NAMALWA (cell line): ENCODE measurements around the gene PDZD2.
"Not testable (repeated sequence)": the region's sequence is repeated elsewhere in the genome, so short reads cannot be mapped to it uniquely, and the experiment has no call there.

ENCODE experiments used
- DNase-seq: peaks from one replicate; pipeline ENCODE4 v3.0.0-alpha.2; 2015; ENCODE audit warnings: low spot score

The PDZD2 gene

DNA sequence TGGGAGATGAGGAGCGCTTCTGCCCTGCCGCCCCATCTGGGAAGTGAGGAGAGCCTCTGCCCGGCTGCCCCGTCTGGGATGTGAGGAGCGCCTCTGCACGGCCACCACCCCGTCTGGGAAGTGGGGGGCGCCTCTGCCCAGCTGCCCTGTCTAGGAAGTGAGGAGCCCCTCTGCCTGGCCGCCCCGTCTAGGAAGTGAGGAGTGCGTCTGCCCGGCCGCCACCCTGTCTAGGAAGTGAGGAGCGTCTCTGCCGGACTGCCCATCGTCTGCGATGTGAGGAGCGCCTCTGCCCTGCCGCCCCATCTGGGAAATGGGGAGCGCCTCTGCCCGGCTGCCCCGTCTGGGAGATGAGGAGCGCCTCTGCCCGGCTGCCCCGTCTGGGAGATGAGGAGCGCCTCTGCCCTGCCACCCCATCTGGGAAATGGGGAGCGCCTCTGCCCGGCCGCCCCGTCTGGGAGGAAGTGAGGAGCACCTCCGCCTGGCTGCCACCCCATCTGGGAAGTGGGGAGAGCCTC, 401.3 kb downstream of the PDZD2 start:
- not testable (repeated sequence) for DNase-seq

DNA sequence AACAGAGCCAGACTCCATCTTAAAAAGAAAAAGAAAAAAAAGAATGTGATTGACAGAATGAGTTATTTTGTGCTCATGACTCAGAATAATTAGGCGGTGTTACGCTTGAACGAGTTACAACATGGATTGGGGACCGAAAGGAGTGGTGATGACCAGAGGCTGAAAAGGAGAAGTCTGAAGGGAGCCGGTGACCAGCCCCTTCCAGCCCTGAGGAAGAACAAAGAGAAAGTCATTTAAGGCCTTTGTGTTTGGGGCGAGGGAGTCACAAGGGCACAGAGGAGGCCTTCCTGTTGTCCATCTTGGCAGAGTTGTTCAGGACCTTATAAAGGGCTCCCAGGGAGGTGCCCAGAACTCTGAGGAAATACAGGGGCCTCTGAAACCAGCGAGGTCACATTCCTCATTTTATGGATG, 403.6 kb downstream of the PDZD2 start:
- no peak for DNase-seq

DNA sequence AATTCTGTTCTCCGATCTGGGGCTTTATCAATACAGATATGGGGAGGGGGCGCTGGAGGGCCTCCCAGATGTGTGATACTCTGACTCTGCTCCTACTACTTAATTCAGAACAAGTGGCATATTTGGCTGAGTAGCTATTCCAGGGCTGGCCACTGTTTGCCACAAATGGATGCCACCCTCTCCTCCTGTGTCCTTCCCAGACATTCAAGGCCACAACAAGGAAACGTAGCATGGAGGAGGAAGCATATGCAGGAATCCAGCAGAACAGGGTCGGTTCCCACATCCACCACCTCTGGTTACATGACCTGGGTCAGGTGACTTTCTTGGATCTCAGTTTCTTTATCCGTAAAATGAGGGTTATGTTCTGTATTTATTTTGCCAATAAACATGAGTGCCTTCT, 404.2 kb downstream of the PDZD2 start:
- DNase-seq, result no peak

DNA sequence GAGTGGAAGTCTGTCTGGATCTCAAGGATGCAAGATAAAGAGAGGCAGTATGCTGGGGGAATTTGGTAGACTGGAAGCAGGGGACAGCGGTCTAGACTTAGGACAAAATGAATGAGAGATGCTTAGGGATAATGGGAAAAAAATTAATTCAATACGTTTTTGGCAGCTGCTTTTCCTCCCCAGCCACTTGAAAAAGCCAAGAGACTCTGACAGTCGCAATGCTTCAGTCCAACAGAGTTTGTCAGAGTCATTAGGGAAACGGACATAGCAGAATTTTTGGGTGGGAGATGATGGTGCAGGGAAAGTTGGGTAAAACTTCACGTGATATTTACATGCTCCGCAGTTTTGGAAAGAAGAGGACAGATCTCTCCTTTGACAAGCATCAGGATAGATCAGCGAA, 405.5 kb downstream of the PDZD2 start:
- DNase-seq, result no peak

DNA sequence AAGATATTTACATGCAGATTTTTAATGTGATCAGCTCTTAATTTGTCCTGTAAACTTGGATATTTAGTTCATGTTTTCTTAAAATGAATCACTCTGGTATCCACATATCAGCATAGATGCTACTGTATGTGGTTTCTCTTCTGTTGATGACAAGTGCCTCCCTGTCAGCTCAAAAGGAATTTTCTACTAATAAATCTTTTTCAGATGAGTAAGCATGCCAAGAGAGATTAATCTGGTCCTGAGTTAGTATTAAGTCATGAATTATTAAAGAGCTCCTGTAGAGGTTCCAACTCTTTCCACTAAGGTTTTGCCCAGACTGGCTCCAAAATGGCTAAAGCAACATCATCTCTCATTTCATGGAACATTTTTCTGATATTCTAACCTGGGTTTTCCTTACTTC, 406.0 kb downstream of the PDZD2 start:
- no peak for DNase-seq

DNA sequence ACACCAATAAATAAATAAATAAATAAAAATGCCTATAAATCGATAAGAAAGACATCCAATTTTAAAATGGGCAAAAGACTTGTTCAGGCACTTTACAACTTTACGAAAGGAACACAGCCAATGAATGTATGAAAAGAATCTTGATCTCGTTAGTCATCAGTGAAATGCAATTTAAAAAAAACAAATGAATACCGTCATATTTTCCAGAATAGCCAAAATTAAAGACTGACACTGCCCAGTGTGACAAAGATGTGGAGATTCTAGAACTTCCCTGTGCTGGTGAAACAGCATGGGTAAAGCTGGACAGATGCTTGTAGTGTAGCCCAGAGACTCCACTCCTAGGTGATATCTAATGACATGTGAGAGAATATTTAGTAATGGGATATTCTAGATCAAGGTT, 408.1 kb downstream of the PDZD2 start:
- no peak for DNase-seq

DNA sequence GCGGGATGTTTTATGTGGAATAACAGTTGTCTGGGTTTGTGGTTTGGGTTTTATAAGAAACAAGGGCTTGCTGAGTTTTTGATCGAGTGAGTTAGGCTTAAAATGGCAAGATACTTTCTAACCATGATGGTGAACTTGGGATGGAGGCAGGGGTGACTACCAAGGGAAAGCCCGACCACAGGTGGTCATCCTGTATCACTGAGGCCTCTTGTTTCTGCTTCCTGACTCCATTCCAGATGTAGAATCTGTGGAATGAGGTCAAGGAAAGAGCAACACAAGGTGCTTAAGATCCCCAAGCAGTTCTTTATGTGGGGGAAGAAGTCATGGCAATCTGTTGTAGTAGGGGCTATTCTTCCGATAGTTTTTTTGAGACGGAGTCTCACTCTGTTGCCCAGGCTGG, 412.9 kb downstream of the PDZD2 start:
- no peak for DNase-seq

DNA sequence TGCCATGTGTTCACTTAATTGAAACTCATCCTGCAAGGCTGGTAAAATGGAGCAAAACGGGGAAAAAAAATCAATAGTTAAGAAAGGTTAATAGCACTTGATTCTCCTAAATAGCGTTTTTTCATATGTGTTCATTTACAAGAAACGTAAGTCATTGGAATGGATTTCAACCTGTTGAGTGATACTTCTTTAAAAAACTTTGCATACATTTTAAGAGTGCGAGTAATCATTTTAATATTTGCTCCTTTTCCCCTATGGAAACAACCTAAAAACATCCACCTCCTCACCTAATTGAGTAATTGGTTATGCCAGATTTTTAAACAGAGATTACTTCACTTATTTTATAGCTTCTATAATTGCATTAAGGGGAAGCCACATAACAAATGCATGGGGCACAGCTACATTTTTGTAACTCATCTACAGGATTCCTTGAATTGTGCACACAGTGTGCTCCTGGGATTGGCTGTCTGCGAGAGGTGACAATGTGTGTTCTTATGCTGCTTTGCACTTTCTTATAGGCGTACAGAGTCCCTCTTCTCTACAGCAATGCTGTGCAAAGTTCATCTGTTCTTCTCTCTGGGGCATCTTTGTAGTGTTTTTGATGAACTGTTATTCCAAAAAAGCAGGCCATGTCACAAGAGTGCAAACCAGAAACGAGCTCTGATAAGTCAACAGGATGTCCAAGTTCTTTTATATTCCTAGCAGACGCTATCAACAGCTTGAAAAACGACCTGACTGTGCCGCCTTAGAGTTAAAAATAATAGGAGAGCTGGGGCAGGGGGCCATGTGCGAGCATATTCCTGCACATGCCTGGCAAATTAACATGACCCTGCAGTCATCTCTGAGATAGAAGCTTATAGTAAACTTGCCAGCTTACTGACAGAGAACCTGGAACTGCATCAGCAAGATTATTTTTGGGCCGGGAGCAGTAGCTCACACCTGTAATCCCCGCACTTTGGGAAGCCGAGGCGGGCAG, 417.2 kb downstream of the PDZD2 start:
- DNase-seq, result no peak

DNA sequence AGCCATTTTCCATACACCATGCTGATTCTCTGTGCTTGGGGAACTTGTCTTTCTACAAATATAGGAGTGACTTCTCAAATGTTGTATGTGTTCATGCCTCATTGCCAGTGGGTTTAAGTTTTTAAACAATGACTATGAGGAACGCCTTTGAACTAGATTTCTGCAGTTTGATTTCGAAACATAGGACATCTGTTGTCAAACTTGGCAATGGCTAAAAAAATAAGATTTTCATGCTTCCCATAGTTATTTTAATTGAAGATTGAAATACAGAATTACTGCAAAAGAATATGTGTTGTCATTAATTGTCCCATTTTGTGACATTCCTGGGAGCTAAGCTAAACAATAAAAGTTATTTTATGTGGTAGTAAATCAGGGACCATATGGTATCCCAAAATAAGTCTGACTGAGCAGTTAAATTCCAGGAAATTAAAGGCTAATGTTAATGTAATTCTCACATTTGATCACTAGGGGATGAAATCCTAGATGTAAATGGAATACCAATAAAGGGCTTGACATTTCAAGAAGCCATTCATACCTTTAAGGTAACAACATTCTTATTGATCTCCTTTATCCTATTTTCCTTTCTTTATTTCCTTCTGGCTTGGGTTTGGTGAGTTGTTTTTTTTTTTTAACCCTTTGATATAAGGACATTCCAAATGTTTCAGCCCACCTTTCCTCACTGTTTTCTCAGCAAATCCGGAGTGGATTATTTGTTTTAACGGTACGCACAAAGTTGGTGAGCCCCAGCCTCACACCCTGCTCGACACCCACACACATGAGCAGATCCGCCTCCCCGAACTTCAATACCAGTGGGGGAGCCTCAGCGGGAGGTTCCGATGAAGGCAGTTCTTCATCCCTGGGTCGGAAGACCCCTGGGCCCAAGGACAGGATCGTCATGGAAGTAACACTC, 418.5 kb downstream of the PDZD2 start:
- DNase-seq, result peak; percentile 19

DNA sequence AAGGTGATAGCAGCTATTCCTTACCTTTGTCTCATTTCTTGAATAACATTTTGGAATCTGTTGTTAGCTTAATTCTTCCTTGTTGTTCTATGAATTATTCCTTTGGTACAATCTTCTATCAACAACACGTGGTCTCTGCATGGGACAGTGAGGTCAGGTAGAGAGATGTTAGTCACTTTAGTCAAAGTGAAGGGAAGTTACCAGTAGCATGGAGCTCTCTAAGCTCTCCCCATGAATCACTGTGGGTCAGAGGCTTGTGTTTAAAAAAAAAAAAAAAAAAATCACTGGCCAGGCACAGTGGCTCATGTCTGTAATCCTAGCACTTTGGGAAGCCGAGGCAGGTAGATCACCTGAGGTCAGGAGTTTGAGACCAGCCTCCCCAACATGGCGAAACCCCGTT, 419.2 kb downstream of the PDZD2 start:
- no peak for DNase-seq

DNA sequence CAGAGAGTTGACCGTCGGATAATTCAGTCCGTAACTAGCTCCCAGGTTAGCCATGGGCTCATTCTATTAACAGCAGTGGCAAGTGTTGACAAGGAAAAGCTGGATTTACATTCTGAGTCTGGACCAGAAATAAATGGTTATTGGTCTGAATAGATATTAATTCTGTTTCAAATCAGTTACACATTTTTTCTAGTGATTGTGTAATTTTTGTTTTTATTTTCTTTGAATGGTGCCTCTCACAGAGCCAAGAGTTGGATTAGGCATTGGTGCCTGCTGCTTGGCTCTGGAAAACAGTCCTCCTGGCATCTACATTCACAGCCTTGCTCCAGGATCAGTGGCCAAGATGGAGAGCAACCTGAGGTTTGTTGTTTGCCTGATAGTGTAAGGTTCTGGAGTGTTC, 420.1 kb downstream of the PDZD2 start:
- DNase-seq, result no peak

DNA sequence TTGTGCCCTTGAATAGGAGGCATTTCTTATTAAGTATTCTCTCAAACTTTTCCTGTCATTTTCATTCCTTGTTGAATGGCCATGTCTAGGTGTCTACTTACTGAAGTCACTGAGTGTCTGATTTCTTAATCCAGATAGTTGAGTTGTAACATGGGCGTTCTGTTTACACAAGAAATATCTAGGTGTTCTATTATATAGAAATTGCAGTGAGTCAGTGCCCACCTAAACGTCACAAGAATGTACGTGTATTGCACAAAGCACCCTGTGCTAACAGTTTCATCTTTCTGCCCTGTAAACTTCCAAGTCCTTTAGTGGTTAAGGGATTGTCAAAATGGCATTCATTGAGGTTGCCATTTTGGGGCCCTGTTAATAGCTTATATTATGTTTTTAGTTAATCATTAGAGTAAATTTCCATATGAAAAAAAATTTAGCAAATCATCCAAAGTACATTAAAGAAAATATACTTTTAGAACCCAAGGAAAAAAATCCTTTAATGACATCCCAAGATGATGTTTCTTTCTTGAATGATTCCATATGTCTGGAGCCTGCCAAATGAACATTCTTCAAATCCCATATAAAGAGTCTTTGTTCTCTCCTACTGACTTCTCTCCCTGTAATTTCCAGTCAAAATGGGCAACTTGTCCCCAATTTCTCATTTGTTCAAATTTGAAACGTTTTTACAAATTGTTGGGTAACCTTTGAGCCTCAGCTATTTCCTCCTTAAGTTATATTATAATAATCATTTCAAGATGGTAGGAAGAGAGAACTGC, 421.0 kb downstream of the PDZD2 start:
- no peak for DNase-seq

DNA sequence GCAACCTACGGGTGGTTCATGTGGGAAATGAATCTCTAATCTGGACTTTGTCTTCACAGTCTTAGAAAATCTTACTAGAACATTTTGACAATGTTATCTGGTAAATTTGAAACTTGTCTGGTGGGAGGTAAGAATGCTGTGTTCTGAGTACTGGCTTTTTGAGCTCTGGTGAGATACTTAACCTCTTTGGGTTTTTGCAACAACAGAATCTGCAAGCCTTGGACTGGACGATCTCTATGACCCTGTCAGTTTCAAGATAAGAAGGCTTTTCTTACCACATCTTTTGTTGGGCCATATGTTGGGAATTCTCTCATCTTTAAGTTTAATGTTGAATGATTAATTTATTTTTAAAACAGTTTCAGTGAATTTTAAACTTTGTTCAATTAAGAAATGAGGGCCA, 422.3 kb downstream of the PDZD2 start:
- DNase-seq, result no peak

DNA sequence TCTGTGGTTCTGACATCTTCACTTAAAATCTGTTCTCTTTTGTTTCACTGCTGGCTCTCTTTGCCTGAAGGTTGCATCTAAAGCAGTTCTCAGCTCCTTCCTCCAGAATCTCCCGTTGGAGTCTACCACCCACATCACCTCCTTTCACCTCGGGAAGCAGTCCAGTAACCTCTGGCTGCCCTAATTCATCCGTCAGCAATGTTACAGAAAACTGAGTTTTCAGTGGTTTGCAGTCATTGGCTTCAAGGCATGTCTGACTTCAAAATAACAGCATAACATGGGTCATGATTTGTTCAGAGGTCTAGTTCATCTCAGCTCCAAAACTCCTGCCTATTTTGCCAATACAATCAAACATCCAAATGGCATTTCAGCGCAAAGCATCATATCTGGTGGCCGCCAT, 427.5 kb downstream of the PDZD2 start:
- no peak for DNase-seq

DNA sequence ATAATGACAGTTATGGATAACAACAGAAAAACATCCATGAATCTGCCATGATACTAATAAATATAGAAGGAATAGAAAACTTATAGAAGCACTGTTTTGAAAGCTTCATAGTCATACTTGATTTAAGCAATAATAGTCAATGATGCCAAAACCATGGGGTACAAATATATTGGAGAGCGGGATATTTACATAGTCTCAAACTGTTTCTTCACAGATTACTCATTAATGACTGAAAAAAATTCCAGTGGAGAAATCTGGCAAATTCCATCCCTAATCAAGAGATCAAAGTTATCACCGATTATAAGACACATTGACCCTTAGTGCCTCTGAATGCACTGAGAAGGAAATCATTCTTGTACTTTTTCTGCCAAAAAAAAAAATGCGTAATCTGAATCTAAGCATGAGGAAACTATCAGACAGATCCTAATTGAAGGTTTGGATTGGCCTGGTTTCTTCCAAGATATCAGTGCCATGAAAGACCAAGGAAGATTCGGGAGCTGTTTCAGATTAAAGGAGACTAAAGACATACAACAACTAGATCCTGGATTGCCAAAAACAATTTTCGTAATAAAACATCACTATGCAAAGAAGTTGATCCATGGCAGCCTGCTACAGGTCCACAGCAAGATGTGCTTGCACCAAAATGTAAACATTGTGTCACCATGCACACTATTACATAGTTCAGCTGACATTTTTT, 429.0 kb downstream of the PDZD2 start:
- DNase-seq, result no peak

DNA sequence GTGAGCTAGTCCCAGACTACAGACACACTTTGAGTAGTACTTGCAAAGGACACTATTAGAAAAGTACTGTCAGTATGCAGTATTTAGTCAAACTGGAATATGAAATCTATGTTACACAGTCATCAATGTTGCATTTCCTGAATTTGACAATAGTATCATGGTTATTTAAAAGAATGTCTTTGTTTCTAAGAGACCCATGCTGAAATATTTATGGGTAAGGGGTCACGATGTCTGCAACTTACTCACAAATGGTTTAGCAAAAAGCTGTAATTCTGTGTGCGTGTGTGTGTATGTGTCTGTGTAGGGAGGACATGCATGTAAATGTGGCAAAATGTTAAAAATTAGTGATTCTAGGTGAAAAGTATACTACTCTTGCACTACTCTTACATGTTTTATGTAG, 429.6 kb downstream of the PDZD2 start:
- DNase-seq, result no peak

DNA sequence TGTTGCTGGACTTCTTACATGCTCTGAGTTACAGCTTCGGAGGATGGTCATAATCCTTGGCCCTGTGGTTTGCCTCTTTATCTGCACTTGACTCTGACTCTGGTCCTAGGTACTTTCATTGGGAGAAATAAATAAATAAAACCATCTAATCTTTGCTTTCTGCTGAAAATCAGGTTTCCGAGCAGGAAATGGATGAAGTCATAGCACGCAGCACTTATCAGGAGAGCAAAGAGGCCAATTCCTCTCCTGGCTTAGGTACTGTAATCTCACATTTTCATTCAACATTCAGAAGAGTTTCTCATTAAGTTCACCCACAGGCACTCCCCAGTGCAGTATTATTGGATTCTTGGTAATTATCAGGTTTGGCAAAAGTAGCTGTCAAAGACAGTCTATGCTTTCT, 430.5 kb downstream of the PDZD2 start:
- no peak for DNase-seq

DNA sequence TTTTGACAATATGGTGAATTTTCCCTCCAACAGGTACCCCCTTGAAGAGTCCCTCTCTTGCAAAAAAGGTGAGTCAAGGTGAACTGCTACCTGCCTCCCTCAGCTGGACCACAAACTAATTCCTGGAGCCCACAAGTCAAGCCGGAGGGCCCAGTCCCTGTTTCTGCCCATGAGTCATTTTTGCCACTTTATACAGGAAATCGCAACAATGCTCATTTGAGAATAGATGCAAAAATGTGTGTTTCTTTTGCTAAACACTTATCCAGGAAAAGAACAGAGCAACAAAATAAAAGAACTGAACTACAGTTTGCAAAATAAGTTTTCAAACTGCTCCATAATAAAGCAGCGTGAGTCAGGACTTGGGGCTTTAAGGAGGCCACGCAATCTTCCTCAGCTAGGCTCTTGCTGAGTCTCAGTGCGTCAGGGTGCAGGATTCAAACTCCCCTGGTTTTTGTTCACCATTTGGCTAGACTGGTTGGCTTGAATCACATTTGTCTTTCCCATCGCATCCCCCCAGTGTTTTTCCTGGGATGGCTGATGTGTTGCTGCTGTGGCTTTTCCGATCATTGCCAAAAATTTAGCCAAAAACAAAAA, 432.5 kb downstream of the PDZD2 start:
- no peak for DNase-seq

DNA sequence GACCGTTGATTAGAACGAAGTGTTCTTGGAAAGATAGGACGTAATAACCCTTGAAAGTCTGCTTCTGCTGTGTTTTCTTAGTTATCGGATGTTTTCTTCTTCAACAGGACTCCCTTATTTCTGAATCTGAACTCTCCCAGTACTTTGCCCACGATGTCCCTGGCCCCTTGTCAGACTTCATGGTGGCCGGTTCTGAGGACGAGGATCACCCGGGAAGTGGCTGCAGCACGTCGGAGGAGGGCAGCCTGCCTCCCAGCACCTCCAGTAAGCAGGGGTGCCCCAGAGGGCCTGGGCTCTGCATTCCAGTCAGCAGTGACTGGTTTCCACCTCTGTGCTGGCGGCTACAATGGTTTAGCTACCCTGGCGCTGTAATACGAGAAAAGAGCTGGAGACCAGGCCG, 433.1 kb downstream of the PDZD2 start:
- no peak for DNase-seq

DNA sequence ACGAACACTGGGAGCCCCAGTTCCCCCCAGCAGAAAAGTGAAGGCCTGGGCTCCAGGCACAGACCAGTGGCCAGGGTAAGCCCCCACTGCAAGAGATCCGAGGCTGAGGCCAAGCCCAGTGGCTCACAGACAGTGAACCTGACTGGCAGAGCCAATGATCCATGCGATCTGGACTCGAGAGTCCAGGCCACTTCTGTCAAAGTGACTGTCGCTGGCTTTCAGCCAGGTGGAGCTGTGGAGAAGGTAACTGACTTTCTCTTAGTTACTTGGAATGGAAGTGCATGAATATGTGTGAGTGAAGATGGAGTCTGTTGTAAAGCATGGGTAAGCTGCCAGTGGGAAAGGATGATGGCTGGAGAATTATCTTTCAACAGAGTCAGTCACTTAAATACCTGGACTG, 435.5 kb downstream of the PDZD2 start:
- no peak for DNase-seq
